Iris pigment epithelial cell (primary cell): ENCODE data around the gene TECR.
"Not testable (repeated sequence)": the region's sequence is repeated elsewhere in the genome, so short reads cannot be mapped to it uniquely, and the experiment has no call there.

ENCODE experiments used
- DNase-seq: peaks from one replicate; pipeline ENCODE4 v3.0.0-alpha.2; 2011; ENCODE audit warnings: low read depth

The TECR gene

GRCh38 chr19:14529254-14530004 is at the start of gene TECR:
Gene TECR, plus strand, starts transcription at chr19:14529594. Its CDS starts 103 bp downstream, at chr19:14529697.
- peak; percentile 100 for DNase-seq

GRCh38 chr19:14479975-14480699 is 49.3 kb upstream of the TECR start:
- DNase-seq = peak; percentile 31

- peak; percentile 63 for DNase-seq
Measured at GRCh38 chr19:14480700-14481079, 48.7 kb upstream of the TECR start.

GRCh38 chr19:14482172-14482941 is 47.0 kb upstream of the TECR start:
- no peak for DNase-seq

- DNase-seq = peak; percentile 47
Measured at GRCh38 chr19:14487370-14488125, 41.8 kb upstream of the TECR start.

GRCh38 chr19:14492756-14493337 is 36.5 kb upstream of the TECR start:
- no peak for DNase-seq

- no peak for DNase-seq
Measured at GRCh38 chr19:14494411-14494810, 35.0 kb upstream of the TECR start.

GRCh38 chr19:14494910-14495671 is 34.3 kb upstream of the TECR start:
- no peak for DNase-seq

- DNase-seq = no peak
Measured at GRCh38 chr19:14495672-14496028, 33.7 kb upstream of the TECR start.

- peak; percentile 100 for DNase-seq
Measured at GRCh38 chr19:14496029-14496833, 33.2 kb upstream of the TECR start, which contains the start of gene GIPC1. Gene GIPC1, minus strand, starts transcription at chr19:14496127. Its CDS starts 13,151 bp downstream, at chr19:14482976.

GRCh38 chr19:14496834-14497227 is 32.6 kb upstream of the TECR start:
- no peak for DNase-seq

- DNase-seq = no peak
Measured at GRCh38 chr19:14497228-14497921, 32.0 kb upstream of the TECR start.

GRCh38 chr19:14502334-14503092 is 26.9 kb upstream of the TECR start:
- peak; percentile 46 for DNase-seq

GRCh38 chr19:14503285-14503684 is 26.1 kb upstream of the TECR start:
- DNase-seq = no peak

GRCh38 chr19:14504575-14504974 is 24.8 kb upstream of the TECR start:
- not testable (repeated sequence) for DNase-seq

GRCh38 chr19:14505488-14506239 is 23.7 kb upstream of the TECR start:
- DNase-seq = peak; percentile 77

- peak; percentile 67 for DNase-seq
Measured at GRCh38 chr19:14507704-14508542, 21.5 kb upstream of the TECR start.
